NCI-H1694 treated with DMSO at 0.1 percent for 48 hours (cell line): Measurements from ENCODE around the gene CADM1.
A peak's percentile ranks its signal among the peaks of the same experiment; 100 is the strongest.

Source experiments
- DNase-seq: peaks from one replicate; lab custom pipeline; 2025; lab: John Stamatoyannopoulos, UW

The CADM1 gene

GRCh38 chr11:115279813-115280761 lies 224.1 kb downstream of the CADM1 start:
- DNase-seq, result no peak

- no peak for DNase-seq
These were observed 227.4 kb downstream of the CADM1 start for GRCh38 chr11:115276799-115277198.

DNA sequence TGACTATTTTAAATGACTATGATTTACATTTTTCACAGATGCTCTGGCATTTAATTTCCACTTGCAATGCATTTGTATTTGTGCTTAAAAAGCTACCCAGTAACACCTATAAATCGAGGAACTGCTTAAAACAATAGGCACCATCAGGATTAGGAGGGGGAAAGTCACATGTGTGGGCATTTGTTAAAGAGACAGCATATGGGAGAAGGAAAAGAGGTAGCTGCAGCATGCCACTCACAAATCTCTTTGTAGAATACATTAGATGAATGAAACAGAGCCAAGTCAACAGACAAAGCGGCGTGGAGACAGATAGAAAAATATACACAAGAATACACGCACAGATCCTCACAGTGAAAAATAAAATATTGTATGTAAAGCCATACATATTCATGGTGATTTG lies 228.0 kb downstream of the CADM1 start:
- peak; percentile 4 for DNase-seq

- no peak for DNase-seq
These were observed 229.2 kb downstream of the CADM1 start for GRCh38 chr11:115275045-115275444.

DNA sequence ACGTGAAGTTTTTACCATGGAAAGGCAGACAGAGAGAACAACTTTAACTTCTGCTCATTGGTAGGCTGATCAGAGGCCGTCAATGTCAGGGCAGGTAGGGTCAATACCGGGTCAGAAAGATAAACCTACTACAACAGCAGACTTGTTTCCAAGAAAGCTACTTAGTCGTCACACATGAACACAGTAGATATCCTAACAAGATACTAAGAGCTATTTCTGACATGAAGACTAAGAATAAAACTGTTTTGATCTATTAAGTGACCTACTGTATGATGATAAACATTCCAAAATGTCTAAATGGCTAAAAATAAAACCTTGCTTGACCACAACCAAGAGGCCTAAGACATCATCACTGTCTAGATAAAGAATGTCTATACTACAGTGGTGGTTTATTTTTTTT lies 231.3 kb downstream of the CADM1 start:
- no peak for DNase-seq

- no peak for DNase-seq
These were observed 232.6 kb downstream of the CADM1 start for GRCh38 chr11:115271643-115272042.

DNA sequence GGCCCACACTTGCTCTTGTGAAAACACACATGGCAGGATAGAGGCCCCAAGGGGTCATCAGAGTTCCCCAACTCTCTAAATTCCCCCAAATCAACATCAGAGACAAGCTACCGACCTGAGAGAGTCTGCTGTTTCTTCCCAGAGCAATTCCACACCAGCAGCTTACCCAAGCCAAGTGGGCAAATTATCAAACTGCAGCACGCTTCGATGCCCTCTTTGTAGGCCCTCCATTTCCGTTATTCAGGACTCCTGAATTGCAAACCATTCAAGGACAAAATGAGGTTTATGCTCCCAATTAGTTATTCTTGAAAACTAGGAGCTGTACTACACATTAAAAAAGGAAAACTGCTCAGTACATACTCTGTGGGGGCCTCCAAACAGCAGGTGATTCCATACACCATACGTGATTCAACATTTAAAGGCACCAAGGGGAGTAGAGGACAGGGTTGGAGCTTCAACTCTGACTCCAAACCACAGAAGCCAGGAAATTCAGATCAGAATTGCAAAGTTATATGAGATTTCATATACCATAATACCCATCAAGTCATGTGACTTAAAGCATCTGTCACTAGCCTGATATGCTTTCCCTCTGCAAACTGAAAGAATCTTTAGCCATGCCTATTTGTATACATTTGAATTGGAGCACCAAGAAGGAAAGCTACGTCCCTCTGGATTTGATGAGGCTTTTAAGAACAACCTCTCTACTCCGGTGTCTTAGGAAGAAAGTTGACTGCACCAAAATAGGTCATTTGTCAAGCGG lies 234.8 kb downstream of the CADM1 start:
- DNase-seq, result no peak

- no peak for DNase-seq
These were observed 236.3 kb downstream of the CADM1 start for GRCh38 chr11:115267871-115268270.

DNA sequence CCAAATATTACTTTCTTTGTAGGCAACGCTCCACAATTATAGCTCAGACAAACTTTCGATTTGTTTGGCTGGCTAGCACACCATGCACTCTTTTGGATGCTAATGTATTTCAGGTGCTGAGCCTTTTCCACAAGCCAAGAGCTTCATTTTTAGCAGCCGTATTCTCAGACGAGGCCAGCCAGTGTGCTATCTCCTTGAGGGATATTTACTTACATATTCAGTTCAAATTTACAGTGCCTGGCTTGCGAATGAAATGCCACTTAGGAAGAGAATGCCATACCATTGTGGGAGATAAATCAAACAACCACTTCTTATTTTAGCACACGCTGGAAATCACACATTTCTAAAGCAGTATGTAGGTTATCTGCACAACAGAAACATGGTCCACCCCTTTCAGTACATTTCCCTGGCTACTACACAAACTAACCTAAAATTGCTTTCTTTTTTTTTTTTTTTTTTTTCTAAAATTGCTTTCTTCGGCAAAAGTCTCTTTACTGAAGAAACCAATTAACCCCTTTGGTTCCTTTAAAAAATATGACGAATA lies 236.9 kb downstream of the CADM1 start:
- no peak for DNase-seq

- no peak for DNase-seq
These were observed 238.1 kb downstream of the CADM1 start for GRCh38 chr11:115266066-115266639.

DNA sequence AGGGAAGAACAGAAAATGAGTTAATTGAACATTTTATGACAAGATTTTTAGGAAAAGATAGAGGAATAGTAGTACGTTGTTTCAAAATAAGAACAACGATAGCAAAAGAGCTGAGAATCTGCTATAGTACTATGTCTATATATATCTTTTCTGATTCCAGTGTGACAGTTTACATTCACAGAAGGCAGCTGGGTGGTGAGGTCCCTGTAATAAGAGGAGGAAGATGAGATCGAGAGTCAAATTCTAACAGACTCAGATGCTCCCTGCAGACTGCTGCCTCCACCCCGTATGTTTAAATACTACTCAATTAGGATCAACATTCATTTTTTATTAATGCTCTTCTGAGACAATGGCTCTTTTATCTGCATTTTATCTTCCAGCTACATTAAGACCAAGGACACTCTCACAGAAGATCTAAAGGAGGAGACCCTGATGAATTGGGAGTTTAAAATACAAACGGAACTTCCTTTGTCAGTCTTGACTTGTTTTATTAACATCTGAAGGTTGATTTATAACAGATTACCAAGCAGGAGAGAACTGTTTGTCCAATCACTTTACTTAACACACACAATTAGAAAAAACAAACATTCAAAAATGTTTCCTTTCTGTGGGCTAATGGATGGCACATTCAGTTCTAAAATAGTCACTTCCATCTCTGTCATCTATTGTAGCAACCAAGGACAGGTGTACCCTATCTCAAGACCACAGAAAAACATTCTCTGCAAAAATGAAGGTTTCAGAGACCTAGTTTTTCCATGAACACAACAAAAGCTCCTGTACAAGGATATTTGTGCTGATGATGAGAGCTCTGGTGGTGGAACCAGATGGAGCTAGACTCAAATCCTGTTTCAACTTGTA lies 240.2 kb downstream of the CADM1 start:
- no peak for DNase-seq

DNA sequence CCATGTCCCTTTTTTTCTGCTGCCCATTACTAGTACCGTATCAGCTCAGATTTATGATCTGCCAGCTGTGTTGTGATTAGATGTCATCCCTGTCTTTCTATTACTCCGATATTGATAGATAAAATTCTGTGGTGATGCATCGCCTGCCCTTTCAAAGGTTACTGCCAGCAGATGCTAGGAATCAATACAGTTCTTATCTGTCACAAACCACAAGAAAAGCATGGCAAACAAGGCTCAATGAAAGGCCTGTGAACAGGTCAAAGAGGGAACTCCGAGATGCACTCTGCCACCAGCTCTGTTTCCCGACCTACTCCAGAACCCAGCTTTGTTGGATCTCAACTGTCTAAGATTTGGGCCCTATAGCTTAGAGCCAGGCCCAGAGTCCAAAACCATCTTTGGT lies 246.0 kb downstream of the CADM1 start:
- no peak for DNase-seq

DNA sequence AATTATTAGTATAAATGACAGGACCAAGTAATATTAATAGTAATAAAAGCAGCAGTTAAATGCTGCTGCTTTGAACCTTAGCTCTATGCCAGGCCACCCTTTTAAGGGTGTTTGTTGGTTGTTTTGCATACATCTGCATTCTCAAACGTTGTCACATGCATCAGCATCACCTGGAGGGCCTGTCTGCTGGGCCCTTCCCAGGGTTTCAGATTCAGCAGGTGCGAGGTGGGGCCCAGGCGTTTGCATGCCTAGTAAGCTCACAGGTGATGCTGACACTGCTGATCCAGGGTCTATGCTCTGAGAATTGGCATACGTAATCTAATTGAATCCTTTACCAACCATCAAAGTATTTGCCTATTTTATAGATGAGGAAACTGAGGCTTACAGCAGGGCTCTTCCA lies 246.5 kb downstream of the CADM1 start:
- no peak for DNase-seq

DNA sequence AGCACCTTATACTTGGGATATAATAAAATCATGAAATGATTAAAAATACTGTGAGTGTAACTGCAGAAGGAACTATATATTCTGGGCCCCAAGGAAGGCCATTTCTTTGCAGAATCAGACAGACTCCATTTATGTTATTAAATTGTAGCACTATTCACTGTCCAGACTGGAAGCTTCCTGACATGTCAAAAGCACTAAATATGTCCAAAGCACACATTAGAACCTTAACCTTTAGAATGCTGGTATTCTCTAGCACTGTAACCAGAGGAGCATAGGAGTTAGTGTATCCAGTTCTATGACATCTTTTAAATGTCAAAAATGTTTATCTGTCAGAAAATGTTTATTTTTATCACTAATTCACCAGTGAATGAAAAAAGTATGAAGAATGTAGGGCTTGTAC lies 246.9 kb downstream of the CADM1 start:
- no peak for DNase-seq

GRCh38 chr11:115256397-115257197 lies 247.6 kb downstream of the CADM1 start:
- no peak for DNase-seq

DNA sequence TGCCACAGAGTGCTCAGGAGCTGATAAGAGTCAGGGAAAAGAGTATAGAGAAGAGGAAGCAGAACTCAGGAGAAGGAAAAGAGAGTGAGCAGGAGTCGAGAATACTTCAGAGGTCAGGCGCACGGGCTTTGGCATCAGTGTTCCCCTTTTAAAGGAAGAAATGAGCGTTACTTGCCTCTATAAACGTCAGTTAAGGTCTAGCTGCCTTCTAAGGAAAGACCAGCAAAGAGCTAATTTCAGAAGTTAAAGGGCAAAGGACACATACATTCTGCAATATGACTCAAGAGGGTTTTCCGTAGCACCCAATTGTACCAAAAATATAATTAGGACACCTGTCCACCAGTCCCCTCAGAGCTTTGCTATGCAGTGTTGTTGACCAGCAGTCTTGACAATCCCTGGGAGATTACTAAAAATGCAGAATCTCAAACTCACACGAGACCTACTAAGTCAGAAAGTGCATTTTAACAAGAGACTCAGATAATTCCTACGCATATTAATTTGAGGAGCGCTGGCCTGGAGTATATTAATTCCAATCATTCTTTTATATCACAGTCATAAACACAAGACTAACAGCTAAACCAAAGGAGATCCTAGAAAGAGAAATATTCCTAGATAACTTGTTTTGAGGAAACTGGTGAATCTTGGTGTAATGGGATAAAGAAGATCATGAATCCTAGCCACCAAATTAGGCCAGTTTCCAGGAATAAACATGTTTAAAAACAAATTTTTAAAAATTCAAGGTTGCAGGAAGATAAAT lies 249.0 kb downstream of the CADM1 start:
- DNase-seq, result no peak

GRCh38 chr11:115251126-115251525 lies 253.1 kb downstream of the CADM1 start:
- no peak for DNase-seq

DNA sequence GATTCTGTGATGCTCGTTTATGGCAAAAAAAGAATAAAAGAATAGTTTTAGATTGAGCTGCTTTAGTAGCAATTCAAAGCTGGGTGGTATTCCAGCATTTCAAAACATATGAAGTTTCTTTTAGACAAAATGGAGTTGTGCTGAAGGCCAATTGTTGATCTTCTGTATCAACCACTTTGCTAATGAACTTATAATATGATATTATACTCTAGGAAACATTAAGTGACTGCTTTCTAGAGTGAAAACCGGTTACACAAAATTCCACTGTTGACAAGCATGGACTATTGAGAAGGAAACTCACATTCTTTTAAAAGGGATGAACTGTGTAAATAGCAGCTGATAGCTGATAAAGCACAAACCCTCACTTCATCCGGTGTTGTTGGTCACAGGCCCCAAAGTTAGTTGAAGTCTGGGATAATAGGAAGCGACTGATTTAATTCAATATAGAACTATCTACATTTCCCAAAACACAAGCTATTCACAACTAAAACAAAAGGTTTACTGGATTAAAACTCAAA lies 255.1 kb downstream of the CADM1 start:
- no peak for DNase-seq

DNA sequence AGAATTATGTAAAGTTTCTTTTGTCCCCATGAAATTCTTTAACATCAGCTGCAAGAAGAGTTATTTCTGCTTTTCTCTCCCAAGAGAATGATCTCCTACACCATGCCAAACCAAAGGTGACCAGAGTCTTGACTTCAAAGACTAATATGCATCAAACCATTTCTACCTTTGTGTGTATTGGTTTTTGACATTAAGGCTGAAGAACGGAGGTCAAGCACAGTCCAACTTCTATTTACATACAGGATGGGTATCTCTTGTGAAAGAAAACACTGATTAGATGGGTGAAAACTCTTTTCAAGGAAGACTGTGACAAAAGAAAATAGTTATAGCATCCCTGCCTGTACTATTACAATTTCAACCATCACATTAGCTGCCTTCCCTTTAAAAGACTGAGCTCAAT lies 256.3 kb downstream of the CADM1 start:
- DNase-seq, result no peak

GRCh38 chr11:115247361-115247760 lies 256.9 kb downstream of the CADM1 start:
- DNase-seq, result no peak
